DOHH2 (cell line): Measurements from ENCODE around the gene STXBP4.

Experiments
- CTCF ChIP-seq: fragments of 200-600 bp; sonication (generic); IDR thresholded peaks from one replicate; pipeline ENCODE4 v1.5.1; 2014; ENCODE audit warnings: antibody characterized with exemption, mild to moderate bottlenecking, low read depth, low read length; ENCODE audit not compliant: poor library complexity, severe bottlenecking
- EZH2phosphoT487 ChIP-seq: fragments of 200-600 bp; sonication (generic); IDR thresholded peaks from 2 replicates; pipeline ENCODE4 v1.6.1; 2017; ENCODE audit warnings: borderline replicate concordance, mild to moderate bottlenecking, antibody characterized with exemption, low read length, moderate library complexity, mixed read lengths

GRCh38 chr17:54951286-54951685 lies 17.3 kb upstream of the STXBP4 start:
- no peak for TF ChIP-seq EZH2phosphoT487
- TF ChIP-seq CTCF = no peak
